OCI-LY7 (cell line): Measurements from ENCODE around the gene COX19. TPM values are rescaled to one million over a fixed set of nuclear protein-coding genes. Genes with fewer than 3 reads are reported as not detected.

Experiments
- BruUV-seq: library from RNA; stranded (reverse); fragments of 400-500 nt; replicated peaks from 2 replicates; lab custom pipeline; 2021; lab: Mats Ljungman, UMichigan
- CTCF ChIA-PET: fragments of 300-600 bp; sonication (Branson Sonifier 250); formaldehyde crosslinking; loops from one replicate; lab custom pipeline; 2022; ENCODE audit warnings: antibody characterized with exemption; ENCODE audit not compliant: unreplicated experiment; lab: Charles Lee
- POLR2A ChIA-PET: fragments of 300-600 bp; sonication (Branson Sonifier 250); formaldehyde crosslinking; loops from one replicate; lab custom pipeline; 2022; ENCODE audit warnings: antibody characterized with exemption; lab: Charles Lee
- DNase-seq: peaks from one replicate; pipeline ENCODE4 v3.0.0-alpha.2; 2015; ENCODE audit warnings: low spot score
- H2AFZ ChIP-seq: fragments of 200-600 bp; sonication (generic), shearing (Covaris generic); 2 replicates; pipeline ENCODE4 v1.6.1; 2014; ENCODE audit warnings: mild to moderate bottlenecking, antibody characterized with exemption, low read length, moderate library complexity
- H3K27ac ChIP-seq: fragments of 200-600 bp; sonication (generic); 2 replicates; pipeline ENCODE4 v1.5.1; 2014; ENCODE audit warnings: mixed run types, low read depth, mild to moderate bottlenecking, moderate library complexity, low read length, inconsistent platforms; ENCODE audit not compliant: poor library complexity, severe bottlenecking
- H3K36me3 ChIP-seq: fragments of 200-600 bp; sonication (generic); 2 replicates; pipeline ENCODE4 v1.6.1; 2014; ENCODE audit warnings: mild to moderate bottlenecking, antibody characterized with exemption, low read length, moderate library complexity, mixed read lengths; ENCODE audit not compliant: insufficient read depth
- H3K4me1 ChIP-seq: fragments of 200-600 bp; sonication (generic); 2 replicates; pipeline ENCODE4 v1.5.1; 2014; ENCODE audit warnings: mild to moderate bottlenecking, low read length; ENCODE audit not compliant: insufficient read depth, poor library complexity, severe bottlenecking
- H3K4me2 ChIP-seq: fragments of 200-600 bp; sonication (generic); 2 replicates; pipeline ENCODE4 v1.6.1; 2014; ENCODE audit warnings: mild to moderate bottlenecking, low read length
- H3K4me3 ChIP-seq: fragments of 200-600 bp; sonication (generic); 2 replicates; pipeline ENCODE4 v1.5.1; 2014; ENCODE audit warnings: mild to moderate bottlenecking, low read depth, low read length; ENCODE audit not compliant: poor library complexity, severe bottlenecking
- H3K79me2 ChIP-seq: fragments of 200-600 bp; sonication (generic); 2 replicates; pipeline ENCODE4 v1.6.1; 2016; ENCODE audit warnings: low read depth, mild to moderate bottlenecking, low read length, moderate library complexity, mixed read lengths; ENCODE audit not compliant: insufficient read depth
- H3K9me2 ChIP-seq: fragments of 200-600 bp; sonication (generic); 2 replicates; pipeline ENCODE4 v1.6.1; 2016; ENCODE audit warnings: mild to moderate bottlenecking, low read length, mixed read lengths; ENCODE audit not compliant: insufficient read depth
- H3K9me3 ChIP-seq: fragments of 200-600 bp; sonication (generic); 2 replicates; pipeline ENCODE4 v1.6.1; 2014; ENCODE audit warnings: mild to moderate bottlenecking, mixed run types, low read length, mixed read lengths
- H4K20me1 ChIP-seq: fragments of 200-600 bp; sonication (generic); 2 replicates; pipeline ENCODE4 v1.6.1; 2014; ENCODE audit warnings: mild to moderate bottlenecking, antibody characterized with exemption, low read length, moderate library complexity, mixed read lengths; ENCODE audit not compliant: insufficient read depth
- EZH2phosphoT487 ChIP-seq: fragments of 200-600 bp; sonication (generic); IDR thresholded peaks from 2 replicates; pipeline ENCODE4 v1.6.1; 2018; ENCODE audit warnings: low read depth, borderline replicate concordance, mild to moderate bottlenecking, mixed run types, antibody characterized with exemption, low read length, moderate library complexity, mixed read lengths
- intact Hi-C: fragments of 100-400 bp; cut with micrococcal nuclease; formaldehyde crosslinking; loops from one replicate; pipeline ENCODE4 v1.10.0; 2022; ENCODE audit not compliant: unreplicated experiment
- total RNA-seq, 2 experiments: library from RNA; depleted of rRNA in 1 of 2; stranded (reverse); fragments of >200 nt in 1 of 2; shearing (Covaris generic) in 1 of 2; gene quantifications; 2 replicates each; pipeline ENCODE4 v1.2.3, GENCODE V29; 2014 to 2022
- TF ChIP-seq, protein P1 (sequence below): fragments of 200-600 bp; sonication (generic); conservative IDR thresholded peaks from 2 replicates; pipeline ENCODE4 v1.5.1; 2014; ENCODE audit warnings: mild to moderate bottlenecking, antibody characterized with exemption, low read length, moderate library complexity, mixed read lengths

The COX19 gene
- total RNA-seq, 2 experiments from 2014 or later, result 23.2 to 43.1 TPM

DNA sequence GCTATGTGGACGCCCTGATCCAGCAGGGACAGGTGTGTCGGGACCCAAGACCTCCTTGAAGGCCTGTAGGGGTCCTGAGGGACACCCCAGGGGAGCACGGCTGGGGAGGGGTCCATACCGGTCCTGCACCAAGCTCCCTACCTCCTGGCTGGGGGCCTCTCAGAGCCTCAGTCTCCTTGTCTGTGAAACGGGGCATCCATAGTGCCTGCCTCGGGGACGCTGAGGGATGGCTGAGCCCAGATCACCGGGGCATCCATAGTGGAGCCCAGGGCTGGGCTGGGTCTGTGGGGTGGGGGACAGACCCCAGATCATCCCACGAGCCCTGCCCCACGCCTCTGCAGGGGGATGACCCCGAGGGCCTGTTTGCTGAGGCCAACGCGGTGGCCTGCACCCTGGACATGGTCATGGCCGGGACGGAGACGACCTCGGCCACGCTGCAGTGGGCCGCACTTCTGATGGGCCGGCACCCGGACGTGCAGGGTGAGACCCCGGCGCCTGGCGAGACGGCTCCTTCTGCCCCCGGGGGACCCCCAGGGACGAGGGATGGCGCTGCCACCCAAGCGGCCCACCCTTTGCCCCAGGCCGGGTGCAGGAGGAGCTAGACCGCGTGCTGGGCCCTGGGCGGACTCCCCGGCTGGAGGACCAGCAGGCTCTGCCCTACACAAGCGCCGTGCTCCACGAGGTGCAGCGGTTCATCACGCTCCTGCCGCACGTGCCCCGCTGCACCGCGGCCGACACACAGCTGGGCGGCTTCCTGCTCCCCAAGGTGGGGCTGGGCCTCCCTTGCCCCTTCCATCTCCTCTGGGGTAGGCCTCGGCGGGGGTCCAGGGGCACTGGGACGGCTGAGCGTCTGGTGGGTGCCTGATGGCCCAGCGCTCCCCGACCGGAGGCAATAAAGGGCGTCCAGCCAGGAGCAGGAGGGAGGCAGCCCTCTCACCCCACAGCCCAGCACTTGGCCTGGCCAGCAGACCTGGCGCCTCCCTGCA is 11.7 kb upstream of the COX19 start:
- Histone ChIP-seq H3K36me3 (no peaks in the 10 kb centered on the region), H4K20me1 (no peaks in the 10 kb centered on the region), H3K9me2 (no peaks in the 10 kb centered on the region), H2AFZ (no peak overlapping the region), H3K4me3 (no peak overlapping the region), H3K9me3 (no peaks in the 10 kb centered on the region), H3K4me2 (no peak overlapping the region), H3K27ac (no peak overlapping the region), H3K4me1 (peaks cover 35% of the 10 kb centered on the region), H3K79me2 (no peaks in the 10 kb centered on the region)
- POLR2A ChIA-PET, result no interaction called here
- TF ChIP-seq EZH2phosphoT487, result no peak
- TF ChIP-seq, protein P1, sequence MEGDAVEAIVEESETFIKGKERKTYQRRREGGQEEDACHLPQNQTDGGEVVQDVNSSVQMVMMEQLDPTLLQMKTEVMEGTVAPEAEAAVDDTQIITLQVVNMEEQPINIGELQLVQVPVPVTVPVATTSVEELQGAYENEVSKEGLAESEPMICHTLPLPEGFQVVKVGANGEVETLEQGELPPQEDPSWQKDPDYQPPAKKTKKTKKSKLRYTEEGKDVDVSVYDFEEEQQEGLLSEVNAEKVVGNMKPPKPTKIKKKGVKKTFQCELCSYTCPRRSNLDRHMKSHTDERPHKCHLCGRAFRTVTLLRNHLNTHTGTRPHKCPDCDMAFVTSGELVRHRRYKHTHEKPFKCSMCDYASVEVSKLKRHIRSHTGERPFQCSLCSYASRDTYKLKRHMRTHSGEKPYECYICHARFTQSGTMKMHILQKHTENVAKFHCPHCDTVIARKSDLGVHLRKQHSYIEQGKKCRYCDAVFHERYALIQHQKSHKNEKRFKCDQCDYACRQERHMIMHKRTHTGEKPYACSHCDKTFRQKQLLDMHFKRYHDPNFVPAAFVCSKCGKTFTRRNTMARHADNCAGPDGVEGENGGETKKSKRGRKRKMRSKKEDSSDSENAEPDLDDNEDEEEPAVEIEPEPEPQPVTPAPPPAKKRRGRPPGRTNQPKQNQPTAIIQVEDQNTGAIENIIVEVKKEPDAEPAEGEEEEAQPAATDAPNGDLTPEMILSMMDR, result no peak
- no TSS peak for BruUV-seq
- CTCF ChIA-PET, result no interaction called here
- intact Hi-C loops, result no loop called here
- DNase-seq, result no peak

DNA sequence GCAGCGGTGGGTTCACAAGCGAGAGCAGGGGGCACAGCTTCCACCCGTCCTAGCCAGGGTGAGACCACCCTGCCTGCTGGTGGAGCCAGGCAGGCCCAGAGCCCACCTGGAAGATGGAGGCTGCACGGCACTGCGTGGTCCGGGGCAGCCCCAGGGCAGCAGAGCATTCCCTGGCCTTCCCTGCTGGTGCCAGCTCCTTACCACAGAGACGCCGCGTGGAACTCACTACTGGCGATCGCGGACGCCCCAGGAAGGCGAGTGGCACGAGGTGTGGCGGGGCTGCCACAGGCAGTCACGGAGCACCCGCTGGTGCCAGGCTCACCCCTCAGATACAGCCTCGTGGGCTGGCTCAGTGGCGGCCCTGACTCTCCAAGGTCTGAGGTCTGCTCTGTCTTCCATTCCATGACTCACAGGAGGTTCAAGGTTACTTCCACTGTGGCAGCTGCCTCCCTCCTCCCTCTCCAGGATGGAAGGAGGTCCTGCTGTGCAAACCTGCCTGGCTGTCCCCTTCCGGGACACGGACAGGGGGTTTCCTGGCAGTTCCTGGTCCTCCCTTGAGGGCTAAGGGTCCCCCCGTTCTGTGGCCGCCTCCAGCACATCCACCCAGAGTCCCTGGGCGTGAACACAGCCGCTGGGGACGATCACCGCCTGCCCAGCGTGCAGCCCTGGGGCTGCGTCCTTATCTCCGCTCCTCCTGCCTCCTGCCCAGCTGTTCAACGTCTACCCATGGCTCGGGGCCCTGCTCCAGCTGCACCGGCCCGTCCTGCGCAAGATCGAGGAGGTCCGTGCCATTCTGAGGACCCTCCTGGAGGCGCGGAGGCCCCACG is 10.8 kb upstream of the COX19 start:
- no peak overlapping the region for H2AFZ ChIP-seq
- no peak overlapping the region for H3K4me2 ChIP-seq
- no peaks in the 10 kb centered on the region for H3K79me2 ChIP-seq
- POLR2A ChIA-PET, result no interaction called here
- peaks cover 40% of the 10 kb centered on the region for H3K4me1 ChIP-seq
- H3K9me3 ChIP-seq, result no peaks in the 10 kb centered on the region
- intact Hi-C loops, result no loop called here
- H4K20me1 ChIP-seq, result no peaks in the 10 kb centered on the region
- no TSS peak for BruUV-seq
- no peak overlapping the region for H3K4me3 ChIP-seq
- H3K36me3 ChIP-seq, result no peaks in the 10 kb centered on the region
- no peak for DNase-seq
- no peaks in the 10 kb centered on the region for H3K9me2 ChIP-seq
- CTCF ChIA-PET, result no interaction called here
- TF ChIP-seq, protein P1, result no peak
- TF ChIP-seq EZH2phosphoT487, result no peak
- H3K27ac ChIP-seq, result no peak overlapping the region
